ENCODE measurements around the gene SLC25A18. TPM values are rescaled to one million over a fixed set of nuclear protein-coding genes. Genes with fewer than 3 reads are reported as not detected.

SLC25A18 gene
- total and polyA plus RNA-seq, 2 of the 4 experiments (the other 2 are of a cell fraction) = 0.05 TPM; not detected in 1

DNA sequence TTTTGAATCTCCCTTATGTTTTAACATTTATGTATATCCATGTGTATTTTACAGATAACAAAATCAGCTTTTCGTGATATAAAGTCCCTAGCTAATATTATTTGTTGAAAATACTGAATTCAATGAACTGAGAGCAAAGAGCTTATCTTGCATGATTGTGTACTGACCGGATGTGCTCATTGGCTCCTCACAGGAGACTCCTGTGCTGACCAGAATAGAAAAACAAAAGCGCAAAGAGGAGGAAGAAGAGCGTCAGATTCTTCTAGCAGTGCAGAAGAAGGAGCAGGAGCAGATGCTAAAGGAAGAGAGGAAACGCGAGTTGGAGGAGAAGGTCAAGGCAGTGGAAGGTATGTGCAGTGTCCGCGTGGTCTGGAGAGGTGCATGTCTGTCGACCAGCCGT lies 39.4 kb upstream of the SLC25A18 start:
- BruUV-seq (replicated peaks) = no TSS peak
- CTCF ChIA-PET = no interaction called here
- H3K9me1 ChIP-seq (ENCODE audit: insufficient read depth, low read length) = no peaks in the 10 kb centered on the region
- H3K27ac ChIP-seq (ENCODE audit: insufficient read depth, low read length) = no peak overlapping the region
- H3K18ac ChIP-seq (ENCODE audit: low read depth, low read length) = no peak overlapping the region
- H3K36me3 ChIP-seq (ENCODE audit: control insufficient read depth, insufficient read depth, low read length) = no peaks in the 10 kb centered on the region
- no peak overlapping the region for H3K9ac ChIP-seq (ENCODE audit: low read depth, low read length)
- H3K14ac ChIP-seq (replicated peaks; ENCODE audit: low read depth, low read length) = no peak overlapping the region
- no peaks in the 10 kb centered on the region for H3K9me3 ChIP-seq (ENCODE audit: control insufficient read depth, insufficient read depth, low read length)
- H4K20me1 ChIP-seq (ENCODE audit: insufficient read depth, low read length) = no peaks in the 10 kb centered on the region
- H2BK15ac ChIP-seq (ENCODE audit: low read depth, low read length) = no peak overlapping the region
- no peak overlapping the region for H2BK5ac ChIP-seq (ENCODE audit: low read depth, low read length, poor library complexity, severe bottlenecking)
- 72% methylated on average over 4 of the region's 10 CpGs; no CpG with 5 or more reads in 1 of the 2 experiments for WGBS, 2 experiments (ENCODE audit: extremely low coverage in 2 of 2, insufficient read length in 1 of 2)
- H3K23ac ChIP-seq (ENCODE audit: low read depth, low read length) = no peak overlapping the region
- no peak for DNase-seq
- dilution Hi-C loops (cut with HindIII; ENCODE audit: low sequenced_read_pairs, unreplicated experiment) = no loop called here
- H2BK20ac ChIP-seq (ENCODE audit: low read depth, low read length) = no peak overlapping the region
- no peak for TF ChIP-seq RCOR1 (IDR thresholded peaks at IDR 0.05; ENCODE audit: insufficient replicate concordance, low read length)
- in situ Hi-C loops (cut with MboI; ENCODE audit: low sequenced_read_pairs) = no loop called here
- no peak for ATAC-seq (ENCODE audit: low read depth)
- no peak overlapping the region for H4K8ac ChIP-seq (ENCODE audit: low read depth in 2 of 2, low read length in 2 of 2)
- POLR2A ChIA-PET (ENCODE audit: unreplicated experiment) = no interaction called here
- no peak overlapping the region for H3K4me3 ChIP-seq (ENCODE audit: insufficient read depth, low read depth, low read length)
- no peaks in the 10 kb centered on the region for H3K27me3 ChIP-seq (ENCODE audit: control insufficient read depth, insufficient read depth, low read length)
- no peak overlapping the region for H2AFZ ChIP-seq (replicated peaks; ENCODE audit: low read length, poor library complexity)
- no peaks in the 10 kb centered on the region for H3K79me1 ChIP-seq (ENCODE audit: low read depth in 1 of 2, low read length in 2 of 2)
- H2BK120ac ChIP-seq (ENCODE audit: low read depth, low read length) = no peak overlapping the region
- no peak overlapping the region for H4K91ac ChIP-seq (ENCODE audit: insufficient read depth, low read depth, low read length)
- intact Hi-C loops (cut with micrococcal nuclease) = no loop called here
- no peak overlapping the region for H3K4ac ChIP-seq (ENCODE audit: low read depth, low read length)
- H3K4me1 ChIP-seq (ENCODE audit: control insufficient read depth, insufficient read depth, low read length) = no peaks in the 10 kb centered on the region
- no peak overlapping the region for H3K56ac ChIP-seq (ENCODE audit: extremely low read depth, insufficient read depth, low read length)
- H2AK9ac ChIP-seq (replicated peaks; ENCODE audit: low read depth, low read length, poor library complexity) = no peak overlapping the region
- no peak overlapping the region for H2AK5ac ChIP-seq (ENCODE audit: low read depth, low read length)
- no peak overlapping the region for H4K5ac ChIP-seq (ENCODE audit: low read depth, low read length)
- H3K4me2 ChIP-seq (ENCODE audit: low read depth, low read length) = no peak overlapping the region

All from IMR-90 (cell line).